Brain pericyte (primary cell): ENCODE data around the gene DYNLRB1.

Experiments used
- DNase-seq: peaks from one replicate; pipeline ENCODE4 v3.0.0-alpha.2; 2012; ENCODE audit warnings: low read depth, low spot score

Gene DYNLRB1

GRCh38 chr20:34534391-34535165 is 18.4 kb downstream of the DYNLRB1 start:
- DNase-seq: no peak

GRCh38 chr20:34535301-34535840 is 19.1 kb downstream of the DYNLRB1 start:
- DNase-seq: no peak

- no peak for DNase-seq
These were observed 19.6 kb downstream of the DYNLRB1 start for GRCh38 chr20:34535857-34536256.

- no peak for DNase-seq
These were observed 20.7 kb downstream of the DYNLRB1 start for GRCh38 chr20:34536798-34537394.

- DNase-seq: no peak
These were observed 21.4 kb downstream of the DYNLRB1 start for GRCh38 chr20:34537651-34538050.

GRCh38 chr20:34538671-34539123 is 22.5 kb downstream of the DYNLRB1 start:
- DNase-seq: no peak

- DNase-seq: no peak
These were observed 23.5 kb downstream of the DYNLRB1 start for GRCh38 chr20:34539756-34540155.

GRCh38 chr20:34540596-34541263 is 24.5 kb downstream of the DYNLRB1 start:
- DNase-seq: no peak

- DNase-seq: no peak
These were observed 25.2 kb downstream of the DYNLRB1 start for GRCh38 chr20:34541264-34541901.

- DNase-seq: no peak
These were observed 25.7 kb downstream of the DYNLRB1 start for GRCh38 chr20:34541917-34542316.

GRCh38 chr20:34542439-34542838 is 26.2 kb downstream of the DYNLRB1 start:
- DNase-seq: no peak

- DNase-seq: no peak
These were observed 27.3 kb downstream of the DYNLRB1 start for GRCh38 chr20:34543463-34544056.

- DNase-seq: no peak
These were observed 28.0 kb downstream of the DYNLRB1 start for GRCh38 chr20:34544109-34544796.

- no peak for DNase-seq
These were observed 30.5 kb downstream of the DYNLRB1 start for GRCh38 chr20:34546751-34547181.

- DNase-seq: no peak
These were observed 31.8 kb downstream of the DYNLRB1 start for GRCh38 chr20:34547844-34548613.

- DNase-seq: no peak
These were observed 33.2 kb downstream of the DYNLRB1 start for GRCh38 chr20:34549291-34549928.

GRCh38 chr20:34549929-34550305 is 33.7 kb downstream of the DYNLRB1 start:
- DNase-seq: no peak

GRCh38 chr20:34552569-34552968 is 36.3 kb downstream of the DYNLRB1 start:
- DNase-seq: no peak

GRCh38 chr20:34553366-34553867 is 37.2 kb downstream of the DYNLRB1 start:
- DNase-seq: no peak
